HG03064 (cell line): ENCODE data around the gene GPC5.

Experiments
- ATAC-seq: cut with Tn5 transposase; IDR thresholded peaks from one replicate; pipeline ENCODE4 v1.9.1; 2021; ENCODE audit warnings: low read depth; ENCODE audit not compliant: unreplicated experiment

GPC5 gene

DNA sequence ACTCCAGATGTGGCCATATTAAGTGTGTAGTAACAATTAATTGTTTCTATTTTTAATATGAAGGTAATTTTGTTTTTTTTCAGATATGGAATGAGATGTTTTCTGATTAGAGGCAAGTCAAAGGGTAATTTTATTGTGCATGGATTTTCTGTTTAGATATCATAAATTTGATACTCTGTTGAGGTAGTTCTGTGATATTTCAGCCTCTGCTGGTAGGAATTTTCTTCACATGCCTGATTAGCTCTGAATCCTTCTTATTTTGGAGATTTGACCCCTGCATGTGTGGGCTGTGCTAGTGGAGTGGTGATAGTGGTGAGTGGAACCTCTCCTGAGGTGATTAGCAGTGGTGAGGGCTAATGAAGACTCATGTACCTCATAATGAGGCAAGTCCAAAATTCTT lies 301.4 kb downstream of the GPC5 start:
- no peak for ATAC-seq

GRCh38 chr13:91701975-91702374 lies 303.6 kb downstream of the GPC5 start:
- ATAC-seq, result no peak

DNA sequence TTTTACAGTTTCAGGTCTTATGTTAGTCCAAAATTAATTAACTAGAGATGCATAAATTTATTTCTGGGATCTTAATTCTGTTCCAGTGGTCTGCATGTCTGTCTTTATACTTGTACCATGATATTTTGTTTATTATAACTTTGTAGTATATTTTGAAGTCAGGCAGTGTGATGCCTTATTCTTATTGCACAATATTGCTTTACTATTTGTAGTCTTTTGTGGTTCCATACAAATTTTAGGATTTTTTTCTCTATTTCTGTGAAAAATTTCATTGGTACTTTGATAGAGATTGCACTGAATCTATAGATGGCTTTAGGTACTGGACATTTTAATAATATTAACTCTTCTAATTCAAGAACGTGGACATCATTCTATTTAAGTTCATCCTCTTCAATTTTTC lies 304.0 kb downstream of the GPC5 start:
- no peak for ATAC-seq

- ATAC-seq, result no peak
These were observed 306.0 kb downstream of the GPC5 start for GRCh38 chr13:91704398-91704797.

GRCh38 chr13:91708558-91708957 lies 310.1 kb downstream of the GPC5 start:
- no peak for ATAC-seq

DNA sequence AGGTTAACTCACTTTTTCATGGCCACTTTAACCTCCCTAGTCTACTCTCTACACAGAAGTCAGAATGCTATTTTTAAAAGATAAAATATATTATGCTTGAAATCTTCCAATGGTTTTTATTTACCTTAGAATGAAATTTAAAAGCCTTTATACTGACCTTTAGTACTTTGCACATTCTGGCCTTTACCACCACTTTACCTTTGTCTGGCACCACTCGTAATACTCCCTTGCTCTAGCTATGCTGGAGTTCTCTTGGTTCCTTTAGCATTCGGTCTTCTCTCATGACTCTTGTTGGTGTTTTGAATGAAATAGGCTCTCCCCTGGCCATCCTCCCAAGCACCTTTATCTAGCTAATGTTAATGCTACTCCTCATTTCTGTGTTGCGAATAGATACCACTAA lies 310.8 kb downstream of the GPC5 start:
- ATAC-seq, result no peak

DNA sequence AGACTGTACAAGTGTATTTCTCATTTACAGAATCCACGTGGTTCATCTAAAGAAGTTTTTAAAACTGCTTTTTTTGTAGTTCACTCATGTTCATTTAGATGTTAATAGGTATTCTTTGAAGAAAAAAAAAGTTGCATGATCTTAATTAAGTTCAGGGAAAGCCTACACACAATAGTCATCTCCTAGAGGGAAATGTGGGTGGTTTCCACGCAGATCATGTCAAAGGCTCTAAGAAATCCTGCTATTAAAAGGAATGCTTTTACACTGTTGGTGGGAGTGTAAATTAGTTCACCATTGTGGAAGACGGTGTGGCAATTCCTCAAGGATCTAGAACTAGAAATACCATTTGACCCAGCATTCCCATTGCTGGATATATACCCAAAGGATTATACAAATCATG lies 312.3 kb downstream of the GPC5 start:
- ATAC-seq, result no peak

GRCh38 chr13:91714855-91715254 lies 316.4 kb downstream of the GPC5 start:
- ATAC-seq, result no peak

GRCh38 chr13:91716436-91717065 lies 318.1 kb downstream of the GPC5 start:
- no peak for ATAC-seq

DNA sequence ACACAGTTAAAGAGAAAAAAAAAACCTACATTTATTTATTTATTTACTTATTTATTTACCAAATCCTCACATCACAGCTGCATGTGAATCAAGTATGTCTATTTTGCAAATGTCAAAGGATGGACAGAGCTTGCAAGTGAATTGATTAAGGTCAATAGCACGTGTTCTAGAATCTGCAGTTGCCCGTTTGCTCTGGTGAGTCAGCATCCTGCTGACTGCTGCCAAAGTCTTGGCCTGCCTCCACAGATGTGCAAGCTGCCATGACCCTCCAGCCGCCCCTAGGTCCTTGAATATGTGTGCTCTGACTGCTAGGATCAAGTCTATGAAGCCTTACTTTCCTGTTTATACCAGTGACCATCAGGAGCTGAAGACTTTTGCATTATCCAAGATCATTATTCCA lies 320.6 kb downstream of the GPC5 start:
- ATAC-seq, result no peak

- ATAC-seq, result no peak
These were observed 323.0 kb downstream of the GPC5 start for GRCh38 chr13:91721413-91721812.

DNA sequence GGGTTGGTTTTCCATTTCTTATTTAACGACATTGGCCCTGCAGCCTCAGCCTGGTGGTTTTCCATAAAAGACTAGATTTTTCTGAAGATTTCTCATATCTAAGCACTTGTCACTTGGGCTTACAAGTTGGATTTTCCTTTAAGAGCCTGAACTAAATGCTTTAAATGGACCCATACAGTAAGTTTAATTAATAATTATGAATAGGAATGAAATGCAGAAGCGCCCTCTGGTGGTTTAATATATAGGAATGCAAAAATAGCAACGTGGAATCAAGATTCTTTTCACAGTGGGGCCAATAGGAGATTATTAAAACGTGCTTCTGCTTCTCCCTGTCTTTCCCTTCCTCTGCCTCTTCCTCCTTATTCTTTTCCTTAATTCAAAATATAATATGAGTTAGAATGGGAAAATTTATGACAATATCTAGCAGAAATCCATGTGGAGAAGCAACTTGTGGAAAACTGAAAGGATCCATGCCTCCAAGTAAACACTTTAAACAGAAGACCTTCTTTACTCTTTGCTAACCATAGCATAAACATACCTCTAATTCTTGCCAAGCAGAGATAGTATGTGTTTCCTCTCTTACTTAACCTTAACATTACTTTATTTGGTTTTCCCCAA lies 324.0 kb downstream of the GPC5 start:
- no peak for ATAC-seq

- no peak for ATAC-seq
These were observed 326.2 kb downstream of the GPC5 start for GRCh38 chr13:91724591-91724990.

GRCh38 chr13:91725646-91726045 lies 327.2 kb downstream of the GPC5 start:
- ATAC-seq, result no peak

- no peak for ATAC-seq
These were observed 328.2 kb downstream of the GPC5 start for GRCh38 chr13:91726671-91727070.

DNA sequence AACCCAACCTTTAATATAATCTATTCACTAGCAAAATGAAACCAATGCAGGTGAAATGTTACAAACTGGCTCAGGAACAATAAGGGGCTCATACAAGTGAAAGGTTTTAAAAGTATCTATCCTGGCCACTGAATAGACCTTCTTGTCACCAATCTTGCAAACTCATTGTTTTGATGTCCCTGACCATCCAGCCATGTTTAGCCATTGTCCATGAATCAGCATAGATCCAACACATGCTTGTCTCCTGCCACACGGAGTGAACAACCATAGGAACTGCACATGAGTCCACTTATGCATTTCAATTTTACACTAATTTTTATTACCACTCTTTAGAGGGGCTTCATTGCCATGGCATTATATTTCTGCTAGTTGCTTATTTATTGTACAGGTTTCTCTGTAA lies 331.4 kb downstream of the GPC5 start:
- no peak for ATAC-seq

- ATAC-seq, result no peak
These were observed 341.3 kb downstream of the GPC5 start for GRCh38 chr13:91739751-91740150.

GRCh38 chr13:91740756-91741155 lies 342.3 kb downstream of the GPC5 start:
- no peak for ATAC-seq

DNA sequence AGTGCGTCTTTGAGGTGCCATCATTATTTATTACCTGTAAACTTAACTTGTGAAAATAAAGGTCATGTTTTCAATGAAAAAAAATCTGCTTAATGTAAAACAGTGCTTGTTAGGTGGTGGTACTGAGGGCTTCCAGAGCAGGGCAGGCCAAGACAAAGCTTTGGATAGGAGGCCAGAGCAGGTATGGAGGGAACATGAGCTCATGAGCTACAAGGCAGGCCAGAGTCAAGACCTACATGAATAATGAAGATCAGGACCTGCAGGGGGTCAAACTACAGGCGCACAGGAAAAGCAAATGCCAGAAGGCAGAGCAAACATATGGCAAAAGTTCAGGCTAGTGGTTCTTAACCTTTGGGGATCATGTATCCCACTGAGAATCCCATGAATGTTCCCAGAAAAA lies 343.5 kb downstream of the GPC5 start:
- no peak for ATAC-seq

DNA sequence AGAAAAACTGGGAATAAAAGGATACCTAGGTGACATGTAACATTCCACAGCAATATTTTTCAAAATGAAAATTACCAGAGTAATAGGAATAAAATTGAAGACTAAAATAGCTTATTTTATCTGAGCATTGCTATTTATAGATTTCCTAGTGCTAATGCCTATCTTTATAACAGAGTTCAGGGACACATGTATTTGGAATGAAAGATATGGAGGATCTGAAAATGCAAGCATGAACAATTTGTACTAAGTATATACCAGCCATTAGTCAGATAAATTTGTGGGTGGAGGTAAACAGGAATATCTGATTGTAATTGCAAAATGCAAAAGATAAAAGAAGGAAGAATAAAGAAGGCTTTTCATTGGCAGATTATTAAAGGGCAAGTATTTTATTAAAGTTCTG lies 345.9 kb downstream of the GPC5 start:
- no peak for ATAC-seq

DNA sequence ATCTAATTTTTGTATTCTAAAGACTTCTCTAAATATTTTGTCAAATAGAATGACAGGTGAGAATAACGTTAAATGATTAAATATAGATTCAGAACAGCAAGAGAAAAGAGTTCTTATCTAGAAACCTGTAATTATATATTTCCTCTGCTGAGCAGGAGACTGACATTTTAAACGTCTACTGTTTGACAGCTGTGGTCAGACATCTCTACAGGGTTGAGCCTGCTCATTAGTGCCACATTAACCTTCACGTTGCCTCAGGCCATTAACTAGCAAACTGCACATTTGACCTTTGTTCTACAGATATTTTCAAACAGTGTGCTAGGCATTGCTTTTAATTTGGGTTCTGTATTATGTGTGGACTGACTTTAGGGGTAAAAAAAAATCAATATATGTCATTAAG lies 347.5 kb downstream of the GPC5 start:
- ATAC-seq, result no peak

DNA sequence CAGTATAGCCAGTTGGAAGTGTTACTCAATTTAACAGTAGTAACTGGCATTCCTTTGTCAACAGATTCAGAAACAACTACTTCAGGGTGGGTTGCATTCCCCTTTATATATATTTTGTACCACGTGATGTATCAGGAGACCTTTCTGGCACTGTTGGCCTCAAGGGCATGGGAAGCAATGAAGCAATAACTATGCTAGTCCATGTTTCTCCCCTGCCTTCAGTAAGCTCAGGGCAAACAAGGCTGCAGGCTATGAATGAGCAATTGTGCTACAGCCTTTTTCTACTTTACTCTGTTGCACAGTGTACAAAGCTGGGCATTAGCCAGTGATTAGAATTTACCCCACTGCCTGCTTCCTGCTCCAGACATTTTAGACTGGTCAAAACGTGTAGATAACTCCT lies 348.8 kb downstream of the GPC5 start:
- no peak for ATAC-seq
